ENCODE measurements around the gene AURKA.

GRCh38 chr20:56422824-56423189 lies 30.8 kb upstream of the AURKA start:
- no peak for TF ChIP-seq CTCF (IDR thresholded peaks at IDR 0.05)
- TF ChIP-seq POLR2A (IDR thresholded peaks at IDR 0.05) = no peak
